HG02642 (cell line): Measurements from ENCODE around the gene MYH15.
A peak's percentile ranks its signal among the peaks of the same experiment; 100 is the strongest.

ENCODE experiments used
- ATAC-seq: cut with Tn5 transposase; IDR thresholded peaks from one replicate; pipeline ENCODE4 v1.9.1; 2021; ENCODE audit warnings: mild to moderate bottlenecking; ENCODE audit not compliant: unreplicated experiment, poor library complexity

The MYH15 gene

GRCh38 chr3:108510496-108510895 is at the start of gene MYH15:
Gene MYH15, minus strand, starts transcription at chr3:108510596. Its CDS starts 66 bp downstream, at chr3:108510530.
- ATAC-seq, result no peak

- no peak for ATAC-seq
These were observed 45.7 kb upstream of the MYH15 start for GRCh38 chr3:108555966-108556581.

- no peak for ATAC-seq
These were observed 44.6 kb upstream of the MYH15 start for GRCh38 chr3:108554913-108555571.

- ATAC-seq, result no peak
These were observed 43.8 kb upstream of the MYH15 start for GRCh38 chr3:108554229-108554628.

- ATAC-seq, result no peak
These were observed 42.1 kb upstream of the MYH15 start for GRCh38 chr3:108552267-108553159.

- ATAC-seq, result no peak
These were observed 38.5 kb upstream of the MYH15 start for GRCh38 chr3:108548886-108549285.

GRCh38 chr3:108548304-108548703 is 37.9 kb upstream of the MYH15 start:
- ATAC-seq, result no peak

GRCh38 chr3:108546692-108547091 is 36.3 kb upstream of the MYH15 start:
- ATAC-seq, result no peak

GRCh38 chr3:108546247-108546646 is 35.9 kb upstream of the MYH15 start:
- ATAC-seq, result peak; percentile 44

GRCh38 chr3:108538083-108538482 is 27.7 kb upstream of the MYH15 start:
- ATAC-seq, result no peak

GRCh38 chr3:108528459-108529252 is 18.3 kb upstream of the MYH15 start:
- peak; percentile 97 for ATAC-seq

GRCh38 chr3:108527817-108528216 is 17.4 kb upstream of the MYH15 start:
- no peak for ATAC-seq

GRCh38 chr3:108527109-108527508 is 16.7 kb upstream of the MYH15 start:
- ATAC-seq, result no peak

- no peak for ATAC-seq
These were observed 15.6 kb upstream of the MYH15 start for GRCh38 chr3:108525971-108526370.

- ATAC-seq, result no peak
These were observed 14.9 kb upstream of the MYH15 start for GRCh38 chr3:108525256-108525655.

- no peak for ATAC-seq
These were observed 14.1 kb upstream of the MYH15 start for GRCh38 chr3:108524537-108524936.

- no peak for ATAC-seq
These were observed 8.5 kb upstream of the MYH15 start for GRCh38 chr3:108518895-108519294.

- no peak for ATAC-seq
These were observed 6.5 kb upstream of the MYH15 start for GRCh38 chr3:108516881-108517280.

- no peak for ATAC-seq
These were observed 3.6 kb upstream of the MYH15 start for GRCh38 chr3:108513961-108514360.

- no peak for ATAC-seq
These were observed 2.3 kb upstream of the MYH15 start for GRCh38 chr3:108512671-108513070.
